SH-SY5Y (cell line): Measurements from ENCODE around the gene CFAP107.

Experiments
- GATA2 ChIP-seq: IDR thresholded peaks from 2 replicates; pipeline ENCODE4 v1.6.1; 2011; ENCODE audit warnings: mild to moderate bottlenecking, low read depth, low read length
- GATA3 ChIP-seq: IDR thresholded peaks from 2 replicates; pipeline ENCODE4 v1.6.1; 2011; ENCODE audit warnings: low read depth, mild to moderate bottlenecking, low read length, moderate library complexity

GRCh38 chr1:12769031-12769430, 23.0 kb downstream of the CFAP107 start:
- TF ChIP-seq GATA2 (no peak), GATA3 (no peak)
